HEK293 (cell line): Measurements from ENCODE around the gene KLRF1.

Experiments
- BCL6B ChIP-seq: fragments of 450-650 bp; formaldehyde crosslinking; IDR thresholded peaks from 2 replicates; pipeline ENCODE4 v1.5.1; 2017; ENCODE audit warnings: missing biosample characterization, missing genetic modification characterization
- GLIS1 ChIP-seq: fragments of 450-650 bp; formaldehyde crosslinking; IDR thresholded peaks from 2 replicates; pipeline ENCODE4 v1.5.1; 2016; ENCODE audit warnings: missing biosample characterization, missing genetic modification characterization
- GLIS2 ChIP-seq: fragments of 450-650 bp; formaldehyde crosslinking; IDR thresholded peaks from 2 replicates; pipeline ENCODE4 v1.5.1; 2016; ENCODE audit warnings: missing biosample characterization, missing genetic modification characterization
- ZFP41 ChIP-seq: fragments of 450-650 bp; formaldehyde crosslinking; IDR thresholded peaks from 2 replicates; pipeline ENCODE4 v1.5.1; 2016; ENCODE audit warnings: missing biosample characterization, missing genetic modification characterization, borderline replicate concordance
- ZNF140 ChIP-seq: fragments of 450-650 bp; formaldehyde crosslinking; IDR thresholded peaks from 2 replicates; pipeline ENCODE4 v1.5.1; 2016; ENCODE audit warnings: missing biosample characterization, missing genetic modification characterization
- TF ChIP-seq, protein P1 (sequence below): fragments of 450-650 bp; formaldehyde crosslinking; IDR thresholded peaks from 2 replicates; pipeline ENCODE4 v1.5.1; 2016; ENCODE audit warnings: missing biosample characterization, missing genetic modification characterization

- no peak for TF ChIP-seq GLIS1 (tag by site-specific recombination)
- TF ChIP-seq BCL6B (tag by site-specific recombination): no peak
- no peak for TF ChIP-seq ZFP41 (tag by site-specific recombination)
- TF ChIP-seq, protein P1, sequence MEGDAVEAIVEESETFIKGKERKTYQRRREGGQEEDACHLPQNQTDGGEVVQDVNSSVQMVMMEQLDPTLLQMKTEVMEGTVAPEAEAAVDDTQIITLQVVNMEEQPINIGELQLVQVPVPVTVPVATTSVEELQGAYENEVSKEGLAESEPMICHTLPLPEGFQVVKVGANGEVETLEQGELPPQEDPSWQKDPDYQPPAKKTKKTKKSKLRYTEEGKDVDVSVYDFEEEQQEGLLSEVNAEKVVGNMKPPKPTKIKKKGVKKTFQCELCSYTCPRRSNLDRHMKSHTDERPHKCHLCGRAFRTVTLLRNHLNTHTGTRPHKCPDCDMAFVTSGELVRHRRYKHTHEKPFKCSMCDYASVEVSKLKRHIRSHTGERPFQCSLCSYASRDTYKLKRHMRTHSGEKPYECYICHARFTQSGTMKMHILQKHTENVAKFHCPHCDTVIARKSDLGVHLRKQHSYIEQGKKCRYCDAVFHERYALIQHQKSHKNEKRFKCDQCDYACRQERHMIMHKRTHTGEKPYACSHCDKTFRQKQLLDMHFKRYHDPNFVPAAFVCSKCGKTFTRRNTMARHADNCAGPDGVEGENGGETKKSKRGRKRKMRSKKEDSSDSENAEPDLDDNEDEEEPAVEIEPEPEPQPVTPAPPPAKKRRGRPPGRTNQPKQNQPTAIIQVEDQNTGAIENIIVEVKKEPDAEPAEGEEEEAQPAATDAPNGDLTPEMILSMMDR (tag by site-specific recombination): no peak
- no peak for TF ChIP-seq GLIS2 (tag by site-specific recombination)
- no peak for TF ChIP-seq ZNF140 (tag by site-specific recombination)
Measured at GRCh38 chr12:9809866-9810265, 17.4 kb upstream of the KLRF1 start.
